Sigmoid colon (tissue), 4 donors: ENCODE results near the gene NGFR.

ENCODE experiments used
- POLR2A ChIP-seq, 2 donors: fragments of 450-650 bp; IDR thresholded peaks; one replicate each; pipeline ENCODE4 v1.6.1; 2016; ENCODE audit warnings: antibody characterized with exemption in 2 of 2, mild to moderate bottlenecking in 2 of 2, moderate library complexity in 2 of 2
- POLR2AphosphoS5 ChIP-seq, 4 donors: sonication (generic); formaldehyde crosslinking; IDR thresholded peaks; one replicate each; pipeline ENCODE4 v1.6.1; 2017; ENCODE audit warnings: antibody characterized with exemption in 4 of 4

GRCh38 chr17:49548506-49549310 is 53.6 kb downstream of the NGFR start:
- no peak for TF ChIP-seq POLR2A (IDR thresholded peaks at IDR 0.05)
- no peak for TF ChIP-seq POLR2AphosphoS5 (IDR thresholded peaks at IDR 0.05)
